Heart right ventricle (tissue), 16 donors: ENCODE results near the gene RNF8. TPM values are rescaled to one million over a fixed set of nuclear protein-coding genes. Genes with fewer than 3 reads are reported as not detected.

ENCODE experiments used
- ATAC-seq, 8 donors: fragments of 200-7000 bp; cut with Tn5 transposase; one replicate each; pipeline ENCODE4 v1.9.1; 2020; ENCODE audit warnings: mild to moderate bottlenecking in 8 of 8, moderate library complexity in 8 of 8, moderate number of reproducible peaks in 1 of 8
- DNase-seq, 2 donors: peaks; one replicate each; pipeline ENCODE4 v3.0.0-alpha.2; 2020
- H3K27ac ChIP-seq, 10 donors: fragments of 200-600 bp; sonication (generic) in 2 of 10; one replicate each; pipeline versions ENCODE4 v1.5.0 to v1.8.0; 2020 to 2022; ENCODE audit warnings: mild to moderate bottlenecking in 3 of 10
- H3K27me3 ChIP-seq, 7 donors: fragments of 200-600 bp; one replicate each; pipeline ENCODE4 v1.8.0; 2021 to 2022; ENCODE audit warnings: mild to moderate bottlenecking in 2 of 7
- H3K36me3 ChIP-seq, 9 donors: fragments of 200-600 bp; sonication (generic) in 1 of 9; one replicate each; pipeline versions ENCODE4 v1.5.0 to v1.8.0; 2020 to 2022; ENCODE audit warnings: mild to moderate bottlenecking in 2 of 9
- H3K4me1 ChIP-seq, 9 donors: fragments of 200-600 bp; sonication (generic) in 1 of 9; one replicate each; pipeline versions ENCODE4 v1.5.0 to v1.8.0; 2020 to 2022; ENCODE audit warnings: mild to moderate bottlenecking in 4 of 9
- H3K4me3 ChIP-seq, 10 donors: fragments of 200-600 bp; sonication (generic) in 2 of 10; one replicate each; pipeline versions ENCODE4 v1.5.0 to v1.8.0; 2020 to 2022; ENCODE audit warnings: mild to moderate bottlenecking in 7 of 10, moderate library complexity in 2 of 10
- H3K9me3 ChIP-seq, 11 donors: fragments of 200-600 bp in 10 of 11; sonication (generic) in 2 of 11; one replicate each; pipeline versions ENCODE4 v1.5.0 to v1.8.0; 2013 to 2022; ENCODE audit warnings: mild to moderate bottlenecking in 2 of 11, control low read depth in 1 of 11, moderate library complexity in 1 of 11
- WGBS, 2 donors: extraction: QIAGEN DNeasy Blood & Tissue Kit; methylation state at CpG; one replicate each; pipeline ENCODE4 v1.1.7; 2013; ENCODE audit warnings: inconsistent platforms in 1 of 2; 5-methylcytosine and 5-hydroxymethylcytosine counted together
- intact Hi-C, 10 donors: fragments of 100-400 bp; cut with DNase I; formaldehyde crosslinking; loops; one replicate each; pipeline versions ENCODE4 v1.11.1 to v1.14.2; 2022
- polyA plus RNA-seq, 2 donors: library from polyadenylated mRNA; stranded (reverse); fragments of 200-250 nt; gene quantifications; one replicate each; pipeline ENCODE4 v1.2.3, GENCODE V29; 2013
- total RNA-seq, 10 donors: library from RNA; stranded (reverse); fragmentation: NEBNext Ultra II Directional in 3 of 10; extraction: Animal tissue kit (Norgen Biotek cat#: 25700) in 3 of 10; gene quantifications; one replicate each; pipeline versions ENCODE4 v1.2.1 to v1.2.4, GENCODE V29; 2021 to 2023
- TF ChIP-seq, protein P1 (sequence below), 9 donors: fragments of 200-600 bp; sonication (generic) in 2 of 9; IDR thresholded peaks; one replicate each; pipeline versions ENCODE4 v1.5.0 to v1.8.0; 2021 to 2022; ENCODE audit warnings: antibody characterized with exemption in 9 of 9, mild to moderate bottlenecking in 5 of 9, moderate library complexity in 1 of 9
- donor health status: Arrhythmogenic right ventricular cardiomyopathy.
- donor health status: ischemic (EF 13 %, LVEDD 7.1; RV severe dilation, severe dysfunction).
- donor health status: healthy with polysubstance abuse.
- donor health status: DM: no; HTN: yes; CAD: no.
- donor health status: DM: no; HTN: no; CAD: no.
- donor health status: ischemic (EF 25% LVEDD 6.9; RV normal size, moderate dysfunction).
- donor health status: ischemic (EF 25% LVEDD 5.7; RV mildly dilated, moderate dysfunction).
- donor health status: healthy.
- donor health status: DM: yes; HTN: yes; CAD: no.
- donor health status: Ischemic cardiomyopathy.
- donor health status: ischemic (EF 35%, LVEDD 5.7; RV mildly dilated, moderate dysfunction).
- donor health status: nonischemic (EF 11% LVEDD 7.7; RV severe dilation, severe dysfunction).
- donor health status: DM: yes; HTN: yes; CAD: no.
- donor health status: PGD.
- donor health status: ischemic (EF 29% LVEDD 5.4; RV normal size, mild dysfunction).
- donor health status: nonischemic (EF 23%, LVEDD 6.1; RV moderate dilation, normal function).

RNF8 gene
- total and polyA plus RNA-seq, 12 donors: 9.5 to 17.5 (median 14.4) TPM

DNA sequence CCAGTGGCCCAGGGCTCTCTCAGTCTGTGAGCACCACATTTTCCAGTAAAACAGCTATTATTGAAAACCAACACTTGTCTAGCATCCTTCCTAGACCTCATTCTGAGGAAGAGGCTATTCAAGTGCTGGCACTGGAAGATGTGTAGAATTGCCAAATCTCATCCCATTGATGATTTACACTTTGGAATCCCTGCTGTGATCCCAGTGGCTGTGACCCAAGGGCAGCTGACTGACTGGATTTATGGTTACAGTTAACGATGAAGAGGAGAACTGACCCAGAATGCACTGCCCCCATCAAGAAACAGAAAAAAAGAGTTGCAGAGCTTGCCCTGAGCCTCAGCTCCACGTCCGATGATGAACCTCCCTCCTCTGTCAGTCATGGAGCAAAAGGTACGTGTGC lies 81.6 kb downstream of the RNF8 start:
- Histone ChIP-seq H3K27ac (no peak overlapping the region), H3K36me3 (peaks cover 0 to 53% (median 23%) of the 10 kb centered on the region in 9 donors), H3K4me3 (no peak overlapping the region), H3K4me1 (peaks cover 0 to 50% (median 25%) of the 10 kb centered on the region in 9 donors), H3K9me3 (no peaks in the 10 kb centered on the region), H3K27me3 (no peaks in the 10 kb centered on the region)
- 83 to 84% methylated on average over 4 of the region's 4 CpGs for WGBS, 2 donors
- ATAC-seq: no peak
- intact Hi-C loops: no loop called here
- TF ChIP-seq, protein P1, sequence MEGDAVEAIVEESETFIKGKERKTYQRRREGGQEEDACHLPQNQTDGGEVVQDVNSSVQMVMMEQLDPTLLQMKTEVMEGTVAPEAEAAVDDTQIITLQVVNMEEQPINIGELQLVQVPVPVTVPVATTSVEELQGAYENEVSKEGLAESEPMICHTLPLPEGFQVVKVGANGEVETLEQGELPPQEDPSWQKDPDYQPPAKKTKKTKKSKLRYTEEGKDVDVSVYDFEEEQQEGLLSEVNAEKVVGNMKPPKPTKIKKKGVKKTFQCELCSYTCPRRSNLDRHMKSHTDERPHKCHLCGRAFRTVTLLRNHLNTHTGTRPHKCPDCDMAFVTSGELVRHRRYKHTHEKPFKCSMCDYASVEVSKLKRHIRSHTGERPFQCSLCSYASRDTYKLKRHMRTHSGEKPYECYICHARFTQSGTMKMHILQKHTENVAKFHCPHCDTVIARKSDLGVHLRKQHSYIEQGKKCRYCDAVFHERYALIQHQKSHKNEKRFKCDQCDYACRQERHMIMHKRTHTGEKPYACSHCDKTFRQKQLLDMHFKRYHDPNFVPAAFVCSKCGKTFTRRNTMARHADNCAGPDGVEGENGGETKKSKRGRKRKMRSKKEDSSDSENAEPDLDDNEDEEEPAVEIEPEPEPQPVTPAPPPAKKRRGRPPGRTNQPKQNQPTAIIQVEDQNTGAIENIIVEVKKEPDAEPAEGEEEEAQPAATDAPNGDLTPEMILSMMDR (IDR thresholded peaks at IDR 0.05): no peak
- DNase-seq: no peak

DNA sequence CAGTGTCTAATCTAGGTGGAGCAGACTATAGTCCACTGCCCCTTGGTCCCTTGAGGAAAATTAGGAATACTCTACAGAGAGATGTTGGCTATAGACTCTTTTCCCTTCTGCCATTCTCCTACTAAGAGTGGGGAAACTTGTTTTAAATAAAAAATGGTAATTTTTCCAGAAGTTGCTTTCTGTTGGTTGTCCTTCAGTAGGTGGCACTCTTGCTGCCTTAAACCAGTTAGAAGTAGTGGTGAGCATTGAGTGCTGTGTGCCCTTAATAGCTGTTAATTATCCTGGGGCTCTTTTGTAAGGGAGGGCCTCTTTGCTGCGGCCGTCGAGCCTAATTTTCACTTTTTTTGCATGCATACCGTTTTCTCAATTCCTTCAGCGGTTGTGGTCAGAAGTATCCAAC lies 82.0 kb downstream of the RNF8 start:
- ATAC-seq: no peak

DNA sequence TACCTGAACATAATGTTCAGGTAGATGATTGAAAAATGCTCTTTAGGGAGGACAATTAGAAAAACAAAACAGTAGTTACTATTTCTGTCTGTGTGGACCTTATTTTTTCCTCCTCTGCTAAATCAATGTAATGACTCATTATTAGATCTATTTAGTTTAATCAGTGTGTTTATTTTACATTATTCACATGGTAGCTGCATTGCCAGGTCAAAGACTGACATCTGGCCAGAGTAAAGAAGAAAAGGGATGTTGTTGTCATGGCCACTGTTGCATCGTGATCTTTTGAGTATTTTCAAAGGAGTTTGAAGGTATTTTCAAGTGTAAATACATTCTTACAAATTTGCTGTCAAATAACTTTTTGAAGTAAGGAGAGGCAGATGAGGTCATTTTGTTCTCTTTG lies 85.1 kb downstream of the RNF8 start:
- intact Hi-C loops: no loop called here
- H3K36me3 ChIP-seq: peaks cover 0 to 73% (median 23%) of the 10 kb centered on the region in 9 donors
- no peaks in the 10 kb centered on the region for H3K9me3 ChIP-seq
- TF ChIP-seq, protein P1 (IDR thresholded peaks at IDR 0.05): no peak
- H3K4me3 ChIP-seq: no peak overlapping the region
- DNase-seq (no peak), ATAC-seq (no peak)
- no peaks in the 10 kb centered on the region for H3K27me3 ChIP-seq
- H3K4me1 ChIP-seq: peaks cover 0 to 67% (median 39%) of the 10 kb centered on the region in 9 donors
- H3K27ac ChIP-seq: no peak overlapping the region
- 75 to 87% methylated on average over 1 of the region's 1 CpG for WGBS, 2 donors

More for the DNA sequence above, 82.0 kb downstream of the RNF8 start:
- H3K27me3 ChIP-seq: no peaks in the 10 kb centered on the region
- H3K9me3 ChIP-seq: no peaks in the 10 kb centered on the region
- H3K27ac ChIP-seq: no peak overlapping the region
- peaks cover 0 to 58% (median 23%) of the 10 kb centered on the region in 9 donors for H3K36me3 ChIP-seq
- intact Hi-C loops: no loop called here
- TF ChIP-seq, protein P1 (IDR thresholded peaks at IDR 0.05): no peak
- H3K4me3 ChIP-seq: no peak overlapping the region
- H3K4me1 ChIP-seq: peaks cover 0 to 50% (median 25%) of the 10 kb centered on the region in 9 donors
- 83 to 85% methylated on average over 5 of the region's 5 CpGs for WGBS, 2 donors
- DNase-seq: no peak

DNA sequence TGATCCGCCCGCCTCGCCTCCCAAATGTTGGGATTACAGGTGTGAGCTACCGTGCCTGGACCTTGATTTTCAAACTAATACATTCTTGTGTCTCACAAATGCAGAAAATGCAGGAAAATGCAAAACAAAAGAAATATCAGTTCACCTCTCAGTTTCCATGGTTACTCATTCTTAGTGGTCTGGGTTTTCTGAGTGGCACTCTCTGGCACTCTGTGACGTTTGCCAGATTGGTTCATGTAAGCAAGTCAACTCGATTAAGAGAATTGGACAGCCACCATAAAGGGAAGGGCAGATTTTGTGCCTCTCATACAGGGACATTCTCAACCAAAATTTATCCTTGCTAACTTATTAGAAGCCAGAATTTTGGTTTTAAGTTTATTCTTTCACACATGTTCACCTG lies 87.9 kb downstream of the RNF8 start:
- no peaks in the 10 kb centered on the region for H3K27me3 ChIP-seq
- no peak overlapping the region for H3K4me3 ChIP-seq
- TF ChIP-seq, protein P1 (IDR thresholded peaks at IDR 0.05): no peak
- WGBS, 2 donors: 79 to 85% methylated on average over 6 of the region's 6 CpGs
- peaks cover 0 to 62% (median 30%) of the 10 kb centered on the region in 9 donors for H3K4me1 ChIP-seq
- DNase-seq: no peak
- H3K36me3 ChIP-seq: peaks cover 0 to 84% (median 31%) of the 10 kb centered on the region in 9 donors
- intact Hi-C loops: no loop called here
- ATAC-seq: no peak
- no peaks in the 10 kb centered on the region for H3K9me3 ChIP-seq
- peak overlapping the region in 5 of 10 donors; percentile 5 to 86 (median 78) for H3K27ac ChIP-seq
